Posterior vena cava (tissue), 2 donors: ENCODE data around the gene OSTC. TPM values are rescaled to one million over a fixed set of nuclear protein-coding genes. Genes with fewer than 3 reads are reported as not detected.

Source experiments
- DNase-seq: peaks from one replicate; pipeline ENCODE4 v3.0.0-alpha.2; 2020; ENCODE audit warnings: low spot score
- intact Hi-C, 2 donors: fragments of 100-400 bp; cut with DNase I; formaldehyde crosslinking; loops; one replicate each; pipeline versions ENCODE4 v1.14.1 to v1.14.2; 2022 to 2023
- total RNA-seq, 2 donors: library from RNA; stranded (reverse); fragmentation: NEBNext Ultra II Directional; extraction: Animal tissue kit (Norgen Biotek cat#: 25700); gene quantifications; one replicate each; pipeline ENCODE4 v1.2.1, GENCODE V29; 2021
- donor health status: DM: yes; HTN: yes; CAD: no.
- donor health status: DM: yes; HTN: yes; CAD: no.

Gene OSTC
- total RNA-seq, 2 donors from 2014 or later = 69.4 to 80.8 TPM

DNA sequence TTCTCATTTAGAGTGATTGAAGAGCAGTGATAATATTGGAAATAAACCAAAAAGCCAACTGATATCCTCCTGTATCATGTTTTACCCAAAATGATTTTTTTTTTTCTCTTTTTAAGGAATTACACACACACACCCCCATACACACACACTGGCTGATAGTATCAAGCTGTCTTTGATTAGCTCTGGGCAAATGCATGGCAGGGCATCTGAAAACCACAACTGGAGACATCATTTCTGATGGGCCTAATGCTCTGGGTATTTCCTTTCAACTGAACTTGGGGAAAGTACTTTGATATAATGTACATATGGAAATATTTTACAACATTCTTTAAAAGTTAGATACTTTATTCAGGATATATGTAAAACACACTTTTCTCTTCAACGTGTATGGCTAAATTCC, 14.2 kb upstream of the OSTC start:
- no peak for DNase-seq
- intact Hi-C loops = no loop called here

DNA sequence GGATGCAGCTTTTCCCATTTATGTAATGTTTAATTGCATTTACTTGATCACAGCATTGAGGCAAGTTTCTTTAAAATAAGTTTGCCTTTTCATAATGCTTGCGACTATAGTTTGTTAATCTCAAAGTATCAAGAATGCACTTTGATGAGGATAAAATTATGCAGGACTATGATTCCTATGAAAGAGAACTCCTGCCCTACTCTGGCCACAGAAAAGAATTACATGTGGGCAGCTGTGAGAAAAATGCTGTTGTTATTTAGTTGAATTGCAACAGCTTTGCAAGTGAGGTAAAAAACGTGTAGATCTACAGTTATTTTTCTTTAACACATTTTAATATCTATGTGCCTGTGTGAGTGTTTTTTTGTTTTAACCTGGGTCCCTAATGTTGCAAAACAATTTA, 12.5 kb upstream of the OSTC start:
- intact Hi-C loops = no loop called here
- no peak for DNase-seq

DNA sequence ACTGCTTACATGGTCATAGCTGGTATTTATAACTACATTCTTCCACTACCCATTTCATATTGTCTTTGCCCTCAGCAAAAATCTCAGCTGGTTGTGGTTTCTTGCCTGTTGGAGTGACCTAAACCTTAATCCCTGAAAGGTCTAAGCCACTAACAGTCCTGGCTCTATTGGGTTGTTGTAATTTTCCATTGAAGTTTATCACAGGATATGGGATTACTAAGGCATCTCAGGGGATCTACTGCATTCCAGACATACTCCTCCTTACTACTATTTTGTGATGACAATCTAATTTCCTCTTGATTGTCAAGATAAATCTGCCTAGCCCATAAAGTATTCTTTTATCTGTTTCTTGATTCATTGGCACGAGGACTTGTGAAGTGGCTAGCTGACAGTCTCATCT, 6.2 kb upstream of the OSTC start:
- no peak for DNase-seq
- intact Hi-C loops = no loop called here

DNA sequence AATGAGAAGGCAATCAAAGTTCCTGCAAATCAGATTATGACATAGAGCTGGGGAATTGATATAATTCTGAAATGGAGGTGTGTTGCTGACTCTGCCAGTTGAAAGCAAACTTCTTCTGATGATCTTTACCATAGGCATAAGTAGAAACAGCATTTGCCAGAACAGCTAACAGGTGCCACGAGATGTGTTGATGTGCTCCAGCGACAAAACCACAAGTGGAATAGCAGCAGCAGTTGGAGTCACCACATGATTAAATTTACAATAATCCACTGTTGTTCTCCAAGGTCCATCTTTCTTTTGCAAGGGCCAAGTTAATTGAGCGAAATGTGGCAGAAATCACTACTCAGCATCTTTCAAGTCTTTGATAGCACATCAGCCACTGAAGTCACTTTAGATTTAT, 3.7 kb upstream of the OSTC start:
- no peak for DNase-seq
- intact Hi-C loops = no loop called here

DNA sequence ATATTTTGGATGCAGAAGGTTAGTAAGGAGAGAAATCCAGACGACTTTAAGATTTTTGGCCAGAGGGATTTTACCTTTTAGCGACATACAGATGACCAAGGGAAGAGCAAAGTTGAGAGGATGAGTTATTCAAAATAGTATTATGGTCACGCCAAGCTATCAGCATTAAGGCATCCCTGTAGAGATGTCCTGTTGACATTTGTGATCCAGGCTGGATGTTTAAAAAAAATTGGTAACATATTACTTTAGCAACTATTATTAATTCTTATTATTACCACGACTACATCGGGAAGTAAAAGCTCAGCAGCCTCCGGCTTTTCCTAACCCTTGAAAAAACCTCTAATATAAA, 562 bp upstream of the OSTC start:
- intact Hi-C loops = no loop called here
- no peak for DNase-seq

DNA sequence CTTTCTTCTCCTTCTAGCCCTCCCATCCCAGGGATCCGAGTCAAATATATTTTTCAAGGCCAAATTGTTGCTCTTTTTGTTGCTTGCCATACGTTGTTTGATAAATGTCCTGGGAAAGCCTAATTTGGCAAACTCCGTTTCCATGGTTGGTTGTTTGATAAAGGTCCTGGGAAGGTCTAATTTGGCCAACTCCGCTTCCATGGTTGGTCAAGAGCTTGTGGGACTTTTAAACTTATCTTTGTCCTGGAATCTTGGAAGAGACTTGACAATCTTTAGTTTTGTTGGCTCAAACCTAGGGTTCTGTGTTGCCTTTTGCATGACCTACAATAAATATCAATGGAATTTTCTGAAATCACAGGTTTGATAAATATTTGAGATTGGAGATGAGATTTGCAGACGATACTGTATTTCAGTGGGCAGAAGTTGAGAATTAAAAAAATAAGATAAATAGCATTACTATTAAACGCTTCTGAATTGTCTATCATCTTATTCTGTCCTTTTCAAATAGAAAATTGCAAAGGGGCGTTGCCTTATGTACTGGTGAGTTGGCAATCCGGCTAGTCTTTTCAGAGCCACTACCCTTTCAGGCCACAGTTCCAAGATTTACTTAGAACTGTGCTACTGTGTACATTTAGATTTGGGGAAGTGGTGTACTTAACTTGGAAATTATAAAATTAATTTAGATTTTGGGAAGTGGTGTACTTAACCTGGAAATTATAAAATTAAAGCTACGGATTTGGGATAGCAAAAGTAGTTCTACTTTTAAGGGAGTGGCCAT, 804 bp downstream of the OSTC start:
- DNase-seq = no peak
- intact Hi-C loops = no loop called here

DNA sequence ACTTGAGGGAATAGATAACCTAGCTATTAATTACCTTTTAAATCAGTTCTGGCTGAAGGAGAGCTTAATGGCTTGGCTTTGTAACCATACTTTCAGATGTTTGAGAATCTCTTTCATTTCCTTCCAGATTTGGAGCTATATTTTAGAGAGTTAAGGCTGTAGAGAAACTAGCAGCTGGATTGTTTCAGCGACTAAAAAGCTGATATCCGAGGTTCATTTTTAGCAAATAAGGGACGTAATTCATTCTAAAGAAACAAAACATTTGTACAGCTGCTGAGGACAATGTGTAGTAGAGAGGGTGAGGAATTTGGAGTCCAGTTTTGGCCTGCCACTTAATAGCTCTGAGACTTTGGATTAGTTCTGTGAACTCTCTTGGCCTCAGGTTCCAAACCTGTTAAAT, 12.2 kb downstream of the OSTC start:
- DNase-seq = no peak
- intact Hi-C loops = no loop called here

DNA sequence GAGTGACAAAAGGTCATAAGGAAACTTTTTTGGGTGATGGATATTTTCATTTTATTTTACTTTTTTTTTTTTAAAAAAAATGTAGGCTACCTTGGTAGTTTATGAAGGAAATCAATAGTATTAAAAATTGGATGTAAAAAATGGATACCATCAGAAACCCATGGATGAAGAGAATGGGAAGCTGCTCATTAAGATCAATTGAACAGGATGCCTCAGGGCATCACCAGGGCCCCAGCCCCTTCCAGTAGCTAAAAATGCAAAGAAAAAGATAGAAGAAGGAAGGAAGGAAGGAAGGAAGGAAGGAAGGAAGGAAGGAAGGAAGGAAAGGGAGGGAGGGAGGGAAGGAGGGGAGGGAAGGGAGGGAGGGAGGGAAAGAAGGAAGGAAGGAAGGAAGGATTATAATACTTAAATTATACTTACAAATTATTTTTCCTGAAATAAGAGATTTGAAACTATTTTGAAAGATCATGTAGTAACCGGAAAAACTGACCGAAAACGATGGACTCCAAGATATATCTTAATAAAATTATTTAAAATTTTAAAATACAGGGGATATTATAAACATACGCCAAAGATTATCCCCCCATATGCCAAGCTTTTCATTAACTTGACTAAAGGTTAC, 24.1 kb downstream of the OSTC start:
- no peak for DNase-seq
- intact Hi-C loops = no loop called here

DNA sequence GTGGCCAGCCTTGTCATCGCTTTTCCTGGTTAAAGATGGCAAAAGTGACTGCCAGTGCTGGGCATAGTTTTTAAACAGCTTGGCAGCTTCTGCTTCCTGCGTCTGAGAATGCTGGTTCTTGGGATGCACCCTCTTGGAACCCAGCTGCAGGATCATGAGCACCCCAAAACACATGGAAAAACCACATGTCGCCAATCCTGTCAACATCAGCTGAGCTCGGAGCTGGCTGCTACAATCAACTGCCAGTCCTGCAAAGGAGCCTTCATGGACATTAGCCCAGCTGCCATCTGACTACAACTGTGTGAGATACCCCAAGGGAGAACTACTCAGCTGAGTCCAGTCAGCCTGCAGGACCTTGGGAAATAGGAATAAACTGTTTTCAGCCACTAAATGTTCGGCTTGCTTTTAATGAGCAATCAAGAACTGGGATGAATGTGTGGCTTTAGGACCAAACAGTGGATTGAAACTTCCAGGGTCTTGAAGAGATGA, 31.0 kb downstream of the OSTC start:
- DNase-seq = no peak
- intact Hi-C loops = no loop called here

DNA sequence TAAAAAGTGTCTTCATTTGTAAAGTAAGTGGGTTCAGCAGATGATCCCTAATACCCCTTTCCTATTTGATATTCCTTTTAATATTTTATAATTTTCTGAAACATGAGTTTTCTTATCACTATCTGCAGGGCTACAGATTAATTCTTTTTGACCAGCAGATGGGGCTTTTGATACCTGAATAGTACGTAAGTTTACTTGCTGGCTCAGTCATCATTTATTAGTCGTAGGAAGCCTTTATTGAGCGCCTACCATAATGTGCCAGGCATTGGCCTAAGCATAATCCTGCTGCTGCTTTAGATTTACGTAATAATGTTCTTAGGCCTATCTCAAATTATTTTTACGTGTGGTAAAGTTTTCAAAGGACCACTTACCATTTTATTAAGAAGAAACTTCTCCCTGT, 33.1 kb downstream of the OSTC start:
- intact Hi-C loops = no loop called here
- DNase-seq = no peak

DNA sequence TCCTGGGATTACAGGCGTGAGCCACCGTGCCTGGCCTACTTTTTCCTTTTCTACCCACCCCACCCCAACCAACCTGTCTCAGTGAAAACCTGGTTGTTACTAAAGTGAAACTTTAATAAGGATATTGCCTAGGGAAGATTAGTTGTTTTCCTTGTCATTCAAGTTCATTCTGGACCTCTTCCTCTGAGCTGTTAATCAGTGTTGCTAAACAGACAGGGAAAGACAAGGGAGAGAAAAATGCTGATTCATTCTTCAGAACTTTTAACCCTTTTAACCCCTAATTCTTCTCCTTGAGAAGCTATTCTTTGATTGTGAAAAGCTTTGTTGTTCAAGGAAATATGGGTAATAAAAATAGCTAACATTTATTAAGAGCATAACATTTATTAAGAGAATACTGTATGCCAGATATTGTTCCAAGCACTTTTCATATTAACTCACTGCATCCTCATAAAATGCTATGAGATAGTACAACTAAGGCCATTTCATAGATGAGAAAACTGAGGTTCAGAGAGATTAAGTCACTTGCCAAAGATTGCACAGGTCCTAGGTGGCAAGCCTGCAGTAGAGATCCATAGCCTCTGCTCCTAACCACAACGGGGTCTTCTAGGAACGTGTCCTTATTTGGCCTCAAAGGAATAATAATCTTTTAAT, 34.8 kb downstream of the OSTC start:
- DNase-seq = no peak
- intact Hi-C loops = no loop called here

DNA sequence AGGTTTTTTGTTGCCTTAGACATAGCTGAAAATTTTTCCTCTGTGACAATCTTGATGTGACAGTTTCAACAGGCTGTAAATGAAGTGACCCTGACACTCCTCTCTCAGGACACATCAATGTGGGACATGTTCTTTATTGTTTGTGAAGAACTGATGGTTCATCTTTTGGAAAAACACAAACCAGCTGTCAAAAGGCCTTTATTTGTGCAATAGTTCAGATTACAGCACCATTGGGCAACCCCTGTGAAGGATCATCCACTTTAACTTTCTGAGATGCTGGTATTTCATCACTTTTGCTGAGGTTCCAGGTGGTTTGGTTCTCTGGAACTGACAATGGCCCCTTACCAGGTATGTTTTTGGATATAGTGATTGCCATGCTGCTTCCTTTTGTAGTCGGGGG, 40.3 kb downstream of the OSTC start:
- DNase-seq = no peak
- intact Hi-C loops = no loop called here

DNA sequence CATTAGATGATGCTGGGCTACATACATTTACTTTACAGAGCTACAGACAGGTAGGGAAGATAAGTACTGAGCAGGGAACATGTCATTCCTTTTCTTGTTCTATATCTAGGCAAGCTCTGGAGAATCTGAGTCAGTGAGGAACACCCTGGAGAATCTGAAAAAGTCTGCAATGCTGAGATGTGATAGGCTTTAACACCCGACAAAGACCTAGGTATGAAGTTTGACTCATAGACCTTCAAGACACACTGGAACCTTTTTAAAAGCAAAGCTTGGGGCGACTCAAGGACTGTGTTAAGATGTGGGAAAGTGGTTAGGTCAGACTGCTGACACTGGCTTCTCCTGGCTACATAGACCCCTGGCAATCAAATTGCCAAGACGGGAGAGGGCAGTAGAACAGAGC, 42.8 kb downstream of the OSTC start:
- DNase-seq = no peak
- intact Hi-C loops = no loop called here

DNA sequence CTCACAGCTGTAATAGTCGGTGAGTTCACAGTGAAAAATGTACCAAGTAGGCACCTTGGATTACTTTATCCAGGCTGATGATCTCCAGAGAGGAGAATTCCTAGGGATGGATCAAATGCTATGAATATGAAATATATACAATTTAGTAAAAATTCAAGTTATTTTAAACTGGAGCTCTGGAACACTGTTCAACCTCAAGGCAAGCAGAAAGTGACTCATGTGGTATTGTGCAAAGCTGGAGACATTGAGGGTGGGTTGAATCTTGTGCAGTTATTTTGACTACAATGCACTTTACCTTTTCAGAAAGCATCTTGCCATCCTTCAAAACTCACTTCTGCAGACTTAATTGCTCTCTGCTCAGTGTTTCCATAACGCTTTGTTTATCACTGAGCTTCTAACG, 43.4 kb downstream of the OSTC start:
- no peak for DNase-seq
- intact Hi-C loops = no loop called here

DNA sequence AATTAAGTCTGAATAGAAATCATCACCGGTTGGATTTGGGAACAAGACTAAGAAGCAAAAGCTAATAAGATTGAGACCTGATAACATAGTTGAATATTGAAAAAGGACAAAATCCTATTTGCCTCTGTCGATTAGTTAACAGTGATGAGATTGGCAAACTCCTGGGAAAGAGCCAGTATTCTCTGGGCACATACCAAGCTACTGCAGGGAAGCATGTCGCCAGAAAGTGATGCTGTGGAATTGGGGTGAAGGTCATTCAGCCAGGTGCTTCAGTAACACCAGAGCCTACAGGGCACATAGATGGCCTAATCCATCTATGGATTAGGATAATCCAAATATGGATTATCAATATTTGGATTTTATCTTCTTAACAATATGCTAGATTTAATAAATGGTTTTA, 44.0 kb downstream of the OSTC start:
- intact Hi-C loops = no loop called here
- DNase-seq = no peak

DNA sequence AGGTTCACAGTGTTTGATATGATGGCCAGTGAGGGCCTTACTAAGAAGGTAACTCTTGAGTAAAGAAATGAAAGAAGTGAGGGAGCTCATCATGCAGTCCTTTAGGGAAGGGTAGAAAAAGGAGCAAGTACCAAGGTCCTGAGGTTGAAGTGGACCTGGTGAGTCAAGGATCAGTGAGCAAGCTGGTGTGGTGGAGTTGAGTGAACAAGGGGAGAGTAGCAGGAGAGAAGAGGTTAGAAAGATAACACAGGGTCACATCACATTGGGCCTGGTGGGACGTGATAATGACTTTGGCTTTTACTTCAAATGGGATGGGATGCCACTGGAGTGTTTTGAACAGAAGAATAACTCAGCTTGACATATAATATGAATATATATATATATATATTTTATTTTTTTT, 44.7 kb downstream of the OSTC start:
- no peak for DNase-seq
- intact Hi-C loops = no loop called here

DNA sequence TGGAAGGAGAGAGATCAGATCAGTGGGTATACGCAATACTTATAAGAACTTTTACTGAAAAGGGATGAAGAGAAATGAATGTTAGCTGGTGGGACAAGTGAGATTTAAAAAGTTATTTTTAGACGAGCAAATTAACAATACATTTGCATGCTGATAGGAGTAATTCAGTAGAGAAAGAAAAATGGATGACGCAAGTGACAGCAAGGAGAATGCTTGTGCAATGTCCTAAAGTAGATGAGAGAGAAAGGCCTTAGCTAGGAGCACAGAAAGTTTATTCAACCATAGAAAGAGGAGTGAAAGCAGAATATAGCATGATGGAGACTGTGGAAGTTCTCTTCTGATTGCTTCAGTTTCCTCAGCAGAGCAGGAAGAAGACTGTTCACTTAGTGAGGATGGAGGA, 45.8 kb downstream of the OSTC start:
- intact Hi-C loops = no loop called here
- DNase-seq = no peak

DNA sequence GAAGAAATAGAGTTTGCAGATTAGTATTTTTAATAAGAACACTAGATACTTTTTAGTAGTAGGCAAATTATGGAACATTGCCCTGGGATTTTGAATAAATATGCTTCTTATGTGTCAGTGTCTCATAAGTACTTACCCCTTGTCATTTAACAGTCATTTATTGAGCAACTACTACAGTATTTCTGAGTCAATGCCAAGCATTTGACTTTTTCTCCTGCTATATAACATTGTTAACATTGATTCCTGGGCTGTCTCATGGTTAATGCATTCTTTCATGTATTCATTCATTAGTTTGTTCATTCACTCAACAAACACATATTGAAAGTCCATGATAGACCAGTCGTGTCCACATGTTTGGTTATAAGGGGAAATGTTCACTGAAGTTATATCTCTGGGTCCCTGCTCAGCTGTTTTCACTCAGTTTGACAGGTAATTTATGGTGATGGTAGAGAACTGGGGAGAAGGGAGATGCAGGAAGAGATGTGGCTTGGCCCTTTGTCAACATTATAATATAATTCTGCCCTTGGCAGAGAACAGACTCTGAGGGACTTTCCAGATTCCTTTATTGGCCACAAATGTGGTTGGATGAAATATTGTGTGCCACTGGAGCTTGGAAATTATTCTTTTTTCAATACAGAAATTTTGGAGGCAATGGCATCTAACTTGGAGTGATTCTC, 49.8 kb downstream of the OSTC start:
- intact Hi-C loops = no loop called here
- no peak for DNase-seq

DNA sequence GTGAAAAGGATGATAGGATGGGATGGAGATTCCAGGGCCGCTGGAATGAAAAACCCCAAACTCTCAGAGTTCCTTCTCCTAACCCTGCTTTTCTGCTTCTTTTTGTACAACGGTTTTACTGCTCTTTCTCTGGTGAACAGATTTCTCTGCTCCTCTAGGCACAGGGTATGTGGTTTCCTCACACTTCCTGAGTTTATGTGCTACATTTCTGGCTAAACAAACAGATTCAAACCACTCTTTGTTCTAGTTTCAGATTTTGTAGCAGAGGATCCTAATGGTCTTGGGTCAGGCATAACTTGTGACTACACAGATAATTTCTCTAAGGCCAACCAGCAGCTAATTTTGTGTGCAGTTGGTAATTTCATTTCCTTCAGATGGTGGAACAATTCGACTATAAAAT, 52.6 kb downstream of the OSTC start:
- DNase-seq = no peak
- intact Hi-C loops = no loop called here

DNA sequence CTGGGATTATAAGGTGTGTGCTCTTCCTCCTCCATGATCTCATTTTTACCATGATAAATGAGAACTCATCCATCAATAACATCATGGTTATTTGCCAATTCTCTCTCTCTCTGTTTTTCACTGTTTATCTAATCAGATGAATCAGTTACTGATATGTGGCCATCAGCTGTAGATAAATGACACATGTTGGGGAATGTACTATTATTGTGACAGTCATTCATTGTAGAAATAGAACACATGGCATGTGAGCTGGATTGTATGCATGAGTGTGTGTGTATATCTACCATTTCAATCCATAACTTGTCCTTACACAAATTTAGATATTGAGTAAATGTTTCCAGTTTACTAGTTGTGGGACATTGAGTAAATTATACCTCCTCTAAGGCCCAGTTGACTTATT, 53.0 kb downstream of the OSTC start:
- intact Hi-C loops = no loop called here
- DNase-seq = no peak
